Panc1 (cell line): Measurements from ENCODE around the gene CAMSAP2. TPM values are rescaled to one million over a fixed set of nuclear protein-coding genes. Genes with fewer than 3 reads are reported as not detected.

Experiments
- ATAC-seq: fragments of 200-7000 bp; cut with Tn5 transposase; 2 replicates; pipeline ENCODE4 v1.9.1; 2020; ENCODE audit warnings: mild to moderate bottlenecking, moderate library complexity
- BruUV-seq: library from RNA; stranded (reverse); fragments of 400-500 nt; replicated peaks from 2 replicates; lab custom pipeline; 2021; lab: Mats Ljungman, UMichigan
- CTCF ChIA-PET: fragments of 300-600 bp; sonication (Branson Sonifier 250); formaldehyde crosslinking; loops from one replicate; lab custom pipeline; 2022; ENCODE audit warnings: antibody characterized with exemption; lab: Charles Lee
- POLR2A ChIA-PET: fragments of 300-600 bp; sonication (Branson Sonifier 250); formaldehyde crosslinking; loops from one replicate; lab custom pipeline; 2022; ENCODE audit warnings: antibody characterized with exemption; lab: Charles Lee
- DNase-seq: peaks from one replicate; pipeline ENCODE4 v3.0.0-alpha.2; 2010; ENCODE audit warnings: low read depth, low spot score
- H3K27ac ChIP-seq: 2 replicates; pipeline ENCODE4 v1.5.1; 2011; ENCODE audit warnings: mild to moderate bottlenecking, low read length, inconsistent platforms
- H3K27me3 ChIP-seq: fragments of 200-500 bp; sonication (Bioruptor generic); 2 replicates; pipeline ENCODE4 v1.6.0; 2014; ENCODE audit warnings: low read length, inconsistent platforms; ENCODE audit not compliant: control insufficient read depth, insufficient read depth
- H3K36me3 ChIP-seq: fragments of 200-500 bp; sonication (Bioruptor generic); 2 replicates; pipeline ENCODE4 v1.5.1; 2014; ENCODE audit warnings: inconsistent platforms, mild to moderate bottlenecking, low read length, moderate library complexity; ENCODE audit not compliant: control insufficient read depth, insufficient read depth
- H3K4me1 ChIP-seq: 2 replicates; pipeline ENCODE4 v1.5.1; 2011; ENCODE audit warnings: inconsistent platforms, mild to moderate bottlenecking, low read length, moderate library complexity; ENCODE audit not compliant: control insufficient read depth, insufficient read depth
- H3K4me3 ChIP-seq, 2 experiments: 2 replicates each; pipeline ENCODE4 v1.5.1; 2011 to 2012; ENCODE audit warnings: low read depth in 2 of 2, low read length in 2 of 2, mild to moderate bottlenecking in 2 of 2, inconsistent platforms in 1 of 2, moderate library complexity in 1 of 2
- H3K9me3 ChIP-seq: fragments of 200-500 bp; sonication (Bioruptor generic); 2 replicates; pipeline ENCODE4 v1.5.1; 2014; ENCODE audit warnings: low read depth, mild to moderate bottlenecking, inconsistent platforms, low read length, moderate library complexity; ENCODE audit not compliant: control insufficient read depth, insufficient read depth
- CTCF ChIP-seq: fragments of 450-650 bp; IDR thresholded peaks from 2 replicates; pipeline ENCODE4 v1.5.1; 2017; ENCODE audit warnings: mild to moderate bottlenecking
- POLR2AphosphoS5 ChIP-seq: IDR thresholded peaks from 2 replicates; pipeline ENCODE4 v1.6.1; 2012; ENCODE audit warnings: mild to moderate bottlenecking, low read depth, low read length, moderate library complexity
- REST ChIP-seq, 2 experiments: IDR thresholded peaks; 2 replicates each; pipeline ENCODE4 v1.6.1; 2011 to 2012; ENCODE audit warnings: low read depth in 2 of 2, control low read depth in 1 of 2, low read length in 1 of 2, mild to moderate bottlenecking in 1 of 2, moderate library complexity in 1 of 2; ENCODE audit not compliant: insufficient read depth in 1 of 2
- SIN3A ChIP-seq: IDR thresholded peaks from 2 replicates; pipeline ENCODE4 v1.6.1; 2012; ENCODE audit warnings: low read depth, mild to moderate bottlenecking, low read length, moderate library complexity, borderline replicate concordance; ENCODE audit not compliant: insufficient read depth
- TCF7L2 ChIP-seq: IDR thresholded peaks from 2 replicates; pipeline ENCODE4 v1.6.1; 2011; ENCODE audit warnings: mild to moderate bottlenecking, low read depth, low read length, inconsistent platforms
- in situ Hi-C: cut with HindIII; loops from 2 replicates; pipeline ENCODE4 v1.10.0; 2016; ENCODE audit warnings: low sequenced_read_pairs, low pct_unique_long_range_greater_than_20kb
- intact Hi-C: fragments of 100-400 bp; cut with micrococcal nuclease; formaldehyde crosslinking; loops from one replicate; pipeline ENCODE4 v1.10.0; 2022; ENCODE audit not compliant: unreplicated experiment
- total RNA-seq: library from RNA; stranded (reverse); gene quantifications from one replicate; pipeline ENCODE4 v1.2.1, GENCODE V29; 2021; ENCODE audit not compliant: unreplicated experiment

Gene CAMSAP2
- total RNA-seq, 1 experiment from 2014 or later: 40.1 TPM

- in situ Hi-C loops: no loop called here
- H3K36me3 ChIP-seq: peaks cover 35% of the 10 kb centered on the region
- H3K27me3 ChIP-seq: no peaks in the 10 kb centered on the region
- DNase-seq: no peak
- TF ChIP-seq CTCF (no peak), POLR2AphosphoS5 (no peak), SIN3A (no peak), TCF7L2 (no peak), REST (IDR thresholded peaks at IDR 0.05; ENCODE audit: insufficient read depth in 1 of 2, low read depth in 2 of 2, low read length in 1 of 2) (no peak)
- no peak overlapping the region for H3K27ac ChIP-seq
- ATAC-seq: no peak
- POLR2A ChIA-PET: interaction anchor here (0.5 kb wide), 1 partner anchor 29 kb away, joined by 3 read pairs; no protein-coding TSS in a partner anchor
- no peaks in the 10 kb centered on the region for H3K9me3 ChIP-seq
- no peaks in the 10 kb centered on the region for H3K4me1 ChIP-seq
- H3K4me3 ChIP-seq: no peak overlapping the region
- intact Hi-C loops: no loop called here
- CTCF ChIA-PET: no interaction called here
- BruUV-seq: no TSS peak
These were observed 106.7 kb downstream of the CAMSAP2 start for GRCh38 chr1:200845360-200845759.

- TF ChIP-seq REST (IDR thresholded peaks at IDR 0.05; ENCODE audit: insufficient read depth in 1 of 2, low read depth in 2 of 2, low read length in 1 of 2) (no peak), POLR2AphosphoS5 (no peak), SIN3A (no peak)
- Histone ChIP-seq H3K27me3 (no peaks in the 10 kb centered on the region), H3K9me3 (no peaks in the 10 kb centered on the region), H3K4me1 (no peaks in the 10 kb centered on the region), H3K27ac (no peak overlapping the region), H3K36me3 (peaks cover 38% of the 10 kb centered on the region), H3K4me3 (no peak overlapping the region)
- in situ Hi-C loops: no loop called here
- no TSS peak for BruUV-seq
- ATAC-seq (no peak), DNase-seq (no peak)
- ChIA-PET POLR2A (no interaction called here), CTCF (no interaction called here)
- intact Hi-C loops: no loop called here
These were observed 107.7 kb downstream of the CAMSAP2 start for GRCh38 chr1:200846398-200846797.
